C4-2B (cell line): ENCODE data around the gene MXRA8.

Experiments used
- ZFX ChIP-seq: fragments of 450-650 bp; IDR thresholded peaks from 2 replicates; pipeline ENCODE4 v1.6.1; 2017
- TF ChIP-seq, protein P1 (sequence below): fragments of 450-650 bp; conservative IDR thresholded peaks from 2 replicates; pipeline ENCODE4 v1.5.1; 2017; ENCODE audit warnings: mild to moderate bottlenecking

DNA sequence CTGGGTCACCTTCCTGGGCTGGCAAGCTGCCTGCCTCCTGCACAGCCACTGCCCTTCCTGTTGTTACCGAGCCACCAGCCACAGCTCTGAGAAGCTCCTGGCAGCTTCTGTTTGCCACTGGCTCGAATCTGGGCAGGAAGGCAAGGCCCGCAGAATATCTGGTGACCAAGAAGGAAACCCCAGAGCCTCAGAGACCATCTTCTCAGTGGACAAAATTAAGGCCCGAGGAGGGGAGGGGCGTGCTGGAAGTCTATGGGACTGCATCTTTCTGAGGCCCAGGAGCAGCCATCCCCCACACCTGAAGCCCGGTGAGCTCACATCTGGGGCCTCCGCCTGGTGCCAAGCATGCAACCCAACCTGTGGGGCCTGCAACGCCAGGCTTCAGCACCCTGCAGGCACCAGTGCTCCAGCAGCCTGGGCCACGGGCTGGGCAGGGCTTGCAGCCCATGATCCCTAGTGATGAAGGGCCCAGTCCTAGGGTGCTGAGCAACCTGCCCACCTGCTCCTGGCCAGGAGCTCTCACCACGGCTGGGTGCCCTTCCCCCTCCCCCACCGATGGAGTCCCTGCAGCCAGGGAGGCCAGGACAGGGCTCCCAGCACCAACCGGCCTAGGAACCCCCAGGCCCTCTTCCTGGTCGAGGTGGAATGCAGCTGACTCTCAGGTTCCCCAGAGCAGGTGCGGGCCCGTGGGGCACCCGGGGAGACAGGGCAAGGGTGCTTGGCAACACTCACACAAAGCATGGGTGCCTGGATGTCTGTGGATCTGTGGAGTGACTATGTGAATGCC is 32.9 kb downstream of the MXRA8 start:
- TF ChIP-seq, protein P1, sequence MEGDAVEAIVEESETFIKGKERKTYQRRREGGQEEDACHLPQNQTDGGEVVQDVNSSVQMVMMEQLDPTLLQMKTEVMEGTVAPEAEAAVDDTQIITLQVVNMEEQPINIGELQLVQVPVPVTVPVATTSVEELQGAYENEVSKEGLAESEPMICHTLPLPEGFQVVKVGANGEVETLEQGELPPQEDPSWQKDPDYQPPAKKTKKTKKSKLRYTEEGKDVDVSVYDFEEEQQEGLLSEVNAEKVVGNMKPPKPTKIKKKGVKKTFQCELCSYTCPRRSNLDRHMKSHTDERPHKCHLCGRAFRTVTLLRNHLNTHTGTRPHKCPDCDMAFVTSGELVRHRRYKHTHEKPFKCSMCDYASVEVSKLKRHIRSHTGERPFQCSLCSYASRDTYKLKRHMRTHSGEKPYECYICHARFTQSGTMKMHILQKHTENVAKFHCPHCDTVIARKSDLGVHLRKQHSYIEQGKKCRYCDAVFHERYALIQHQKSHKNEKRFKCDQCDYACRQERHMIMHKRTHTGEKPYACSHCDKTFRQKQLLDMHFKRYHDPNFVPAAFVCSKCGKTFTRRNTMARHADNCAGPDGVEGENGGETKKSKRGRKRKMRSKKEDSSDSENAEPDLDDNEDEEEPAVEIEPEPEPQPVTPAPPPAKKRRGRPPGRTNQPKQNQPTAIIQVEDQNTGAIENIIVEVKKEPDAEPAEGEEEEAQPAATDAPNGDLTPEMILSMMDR, result no peak
- TF ChIP-seq ZFX, result no peak; the same call in 1 of the 2 replicates
